ENCODE results near the gene LCNL1. TPM values are rescaled to one million over a fixed set of nuclear protein-coding genes. Genes with fewer than 3 reads are reported as not detected.

LCNL1 gene
- total and polyA plus RNA-seq, 2 of the 13 experiments (the other 11 are each of a cell fraction or from before 2014, with no cell fraction given) = not detected

GRCh38 chr9:136949817-136950655 lies 32.8 kb upstream of the LCNL1 start (continued):
- TF ChIP-seq ZNF598 (CRISPR knock-in tag; IDR thresholded peaks at IDR 0.05; ENCODE audit: borderline replicate concordance) = no peak
- TF ChIP-seq SALL1 (CRISPR knock-in tag; IDR thresholded peaks at IDR 0.05) = peak; percentile 51; the same call in 1 of the 2 replicates
- no peak for TF ChIP-seq ZNF251 (CRISPR knock-in tag; IDR thresholded peaks at IDR 0.05)
- TF ChIP-seq KLF16 (CRISPR knock-in tag; IDR thresholded peaks at IDR 0.05) = no peak; a peak in 2 of 4 replicates
- no peak; the same call in 1 of the 2 replicates for TF ChIP-seq ZBTB38 (CRISPR knock-in tag; IDR thresholded peaks at IDR 0.05)
- no peak for TF ChIP-seq HOXA9 (CRISPR knock-in tag; IDR thresholded peaks at IDR 0.05; ENCODE audit: borderline replicate concordance)
- no peak for TF ChIP-seq ZNF564 (CRISPR knock-in tag; IDR thresholded peaks at IDR 0.05)
- 0 out of 2 replicates have a peak, but pooled peaks have one; percentile 10 for TF ChIP-seq ZBTB14 (CRISPR knock-in tag; IDR thresholded peaks at IDR 0.05)
- 0 out of 2 replicates have a peak, but pooled peaks have one; percentile 43 for TF ChIP-seq ESRRA (CRISPR knock-in tag; IDR thresholded peaks at IDR 0.05; ENCODE audit: low read depth)
- TF ChIP-seq ZNF569 (CRISPR knock-in tag; IDR thresholded peaks at IDR 0.05; ENCODE audit: borderline replicate concordance) = no peak
- TF ChIP-seq CHD2 (IDR thresholded peaks at IDR 0.05; ENCODE audit: low read depth, low read length) = no peak
- TF ChIP-seq TEF (CRISPR knock-in tag; IDR thresholded peaks at IDR 0.05) = no peak
- no peak for TF ChIP-seq CREB1 (IDR thresholded peaks at IDR 0.05)
- no peak for TF ChIP-seq CREB1 (CRISPR knock-in tag; IDR thresholded peaks at IDR 0.05)
- TF ChIP-seq ZNF547 (CRISPR knock-in tag; IDR thresholded peaks at IDR 0.05) = peak; percentile 73
- TF ChIP-seq ZBTB7A (CRISPR knock-in tag; IDR thresholded peaks at IDR 0.05) = peak; percentile 85
- TF ChIP-seq ZFP90 (CRISPR knock-in tag; IDR thresholded peaks at IDR 0.05; ENCODE audit: borderline replicate concordance) = peak; percentile 80
- no peak for TF ChIP-seq ZNF512B (CRISPR knock-in tag; IDR thresholded peaks at IDR 0.05; ENCODE audit: borderline replicate concordance)
- peak; percentile 78; the same call in 1 of the 2 replicates for TF ChIP-seq ZNF83 (CRISPR knock-in tag; IDR thresholded peaks at IDR 0.05; ENCODE audit: borderline replicate concordance)
- TF ChIP-seq MTA1 (CRISPR knock-in tag; IDR thresholded peaks at IDR 0.05; ENCODE audit: borderline replicate concordance) = no peak
- TF ChIP-seq ZNF207 (IDR thresholded peaks at IDR 0.05; ENCODE audit: borderline replicate concordance) = no peak
- no peak for TF ChIP-seq GLMP (CRISPR knock-in tag; IDR thresholded peaks at IDR 0.05; ENCODE audit: borderline replicate concordance)
